Endothelial cell of umbilical vein (primary cell): ENCODE results near the gene MDFI. TPM values are rescaled to one million over a fixed set of nuclear protein-coding genes. Genes with fewer than 3 reads are reported as not detected.

Source experiments
- BruUV-seq: library from RNA; stranded (reverse); fragments of 400-500 nt; replicated peaks from 2 replicates; lab custom pipeline; 2021; lab: Mats Ljungman, UMichigan
- CTCF ChIA-PET: fragments of 300-600, 350-600 bp; sonication (Branson Sonifier 250); formaldehyde crosslinking; loops from one replicate; lab custom pipeline; 2021; ENCODE audit warnings: antibody characterized with exemption, inconsistent platforms; lab: Charles Lee
- POLR2A ChIA-PET: fragments of 300-600, 350-600 bp; sonication (Branson Sonifier 250); formaldehyde crosslinking; loops from one replicate; lab custom pipeline; 2021; ENCODE audit warnings: antibody characterized with exemption, inconsistent platforms; lab: Charles Lee
- DNase-seq: peaks from one replicate; pipeline ENCODE4 v3.0.0-alpha.2; 2011; ENCODE audit warnings: low read depth, low spot score
- FAIRE-seq: peaks from 2 replicates; lab custom pipeline; 2011; peaks lifted over from hg19 to GRCh38; lab: Jason Lieb, UNC
- H2AFZ ChIP-seq: 2 replicates; pipeline ENCODE4 v1.6.0; 2012; ENCODE audit warnings: low read depth, low read length, control low read depth, inconsistent platforms
- H3K27ac ChIP-seq: 2 replicates; pipeline ENCODE4 v1.5.1; 2011; ENCODE audit warnings: low read depth, mild to moderate bottlenecking, control low read depth, low read length, moderate library complexity; ENCODE audit not compliant: insufficient read depth
- H3K27me3 ChIP-seq, 2 experiments: 2 replicates each; pipeline versions ENCODE4 v1.6.0 to v1.6.1; 2011; ENCODE audit warnings: low read length in 2 of 2, mixed read lengths in 1 of 2; ENCODE audit not compliant: control insufficient read depth in 2 of 2, insufficient read depth in 2 of 2
- H3K36me3 ChIP-seq, 2 experiments: 2 replicates in 1 of 2; 3 replicates in 1 of 2; pipeline ENCODE4 v1.5.1; 2011; ENCODE audit warnings: low read length in 2 of 2, mild to moderate bottlenecking in 1 of 2, moderate library complexity in 1 of 2; ENCODE audit not compliant: control insufficient read depth in 2 of 2, insufficient read depth in 2 of 2; ENCODE audit errors: extremely low read depth in 1 of 2
- H3K4me1 ChIP-seq: 3 replicates; pipeline ENCODE4 v1.5.1; 2011; ENCODE audit warnings: mild to moderate bottlenecking, low read length; ENCODE audit not compliant: control insufficient read depth, insufficient read depth; ENCODE audit errors: extremely low read depth
- H3K4me2 ChIP-seq: 2 replicates; pipeline ENCODE4 v1.6.1; 2011; ENCODE audit warnings: low read length, control low read depth, mixed read lengths; ENCODE audit not compliant: insufficient read depth
- H3K4me3 ChIP-seq, 3 experiments: fragments of 200-600 bp in 1 of 3; sonication (generic), shearing (Covaris generic) in 1 of 3; replicated peaks in 1 of 3; 2 replicates each; pipeline ENCODE4 v1.5.1; 2011 to 2016; ENCODE audit warnings: control low read depth in 3 of 3, low read length in 3 of 3, mild to moderate bottlenecking in 2 of 3, inconsistent platforms in 1 of 3, low read depth in 1 of 3, moderate library complexity in 1 of 3; ENCODE audit not compliant: insufficient read depth in 1 of 3
- H3K79me2 ChIP-seq: 2 replicates; pipeline ENCODE4 v1.6.0; 2012; ENCODE audit warnings: low read length, inconsistent platforms; ENCODE audit not compliant: control insufficient read depth, insufficient read depth
- H3K9ac ChIP-seq: replicated peaks from 2 replicates; pipeline ENCODE3; 2011; ENCODE audit warnings: low read length, control low read depth; ENCODE audit not compliant: insufficient read depth; ENCODE audit errors: extremely low read depth
- H3K9me1 ChIP-seq: replicated peaks from 3 replicates; pipeline ENCODE4 v1.6.0; 2011; ENCODE audit warnings: mild to moderate bottlenecking, low read length; ENCODE audit not compliant: control insufficient read depth, insufficient read depth; ENCODE audit errors: extremely low read depth
- H3K9me3 ChIP-seq: replicated peaks from 2 replicates; pipeline ENCODE4 v1.5.1; 2012; ENCODE audit warnings: low read length, inconsistent platforms; ENCODE audit not compliant: control insufficient read depth, insufficient read depth
- H4K20me1 ChIP-seq: replicated peaks from 2 replicates; pipeline ENCODE3; 2011; ENCODE audit warnings: mild to moderate bottlenecking, low read length; ENCODE audit not compliant: control insufficient read depth, insufficient read depth; ENCODE audit errors: extremely low read depth
- EZH2 ChIP-seq: IDR thresholded peaks from 2 replicates; pipeline ENCODE4 v1.6.1; 2012; ENCODE audit warnings: borderline replicate concordance, low read depth, mild to moderate bottlenecking, moderate library complexity, low read length, inconsistent platforms; ENCODE audit not compliant: severe bottlenecking
- FOS ChIP-seq: IDR thresholded peaks from 2 replicates; pipeline ENCODE4 v1.6.1; 2011; ENCODE audit warnings: mild to moderate bottlenecking, low read length, moderate library complexity, borderline replicate concordance; ENCODE audit not compliant: insufficient read depth
- GATA2 ChIP-seq: IDR thresholded peaks from 2 replicates; pipeline ENCODE4 v1.7.0; 2011; ENCODE audit warnings: low read depth, mild to moderate bottlenecking, moderate library complexity, mixed read lengths, low read length; ENCODE audit not compliant: insufficient read length, insufficient read depth
- POLR2AphosphoS5 ChIP-seq: IDR thresholded peaks from 2 replicates; pipeline ENCODE4 v1.6.1; 2012; ENCODE audit warnings: low read depth, mild to moderate bottlenecking, control low read depth, low read length, moderate library complexity; ENCODE audit not compliant: insufficient read depth
- dilution Hi-C: fragments of 300-500 bp; cut with MboI; formaldehyde crosslinking; loops from one replicate; pipeline ENCODE4 v1.15.0; 2019; ENCODE audit warnings: low sequenced_read_pairs; ENCODE audit not compliant: extremely low pct_ligation_motif_present
- intact Hi-C: fragments of 100-400 bp; cut with micrococcal nuclease; formaldehyde crosslinking; loops from one replicate; pipeline ENCODE4 v1.10.0; 2022
- polyA plus RNA-seq, 4 experiments: library from polyadenylated mRNA; depleted of rRNA in 3 of 4; stranded (reverse) in 3 of 4; unstranded in 1 of 4; fragments of >200 nt; gene quantifications; 2 replicates each; pipeline versions ENCODE4 v1.2.1 to v1.2.3, GENCODE V29; 2011 to 2012; ENCODE audit warnings: missing spikeins in 1 of 4
- total RNA-seq: library from RNA; stranded (reverse); gene quantifications from 2 replicates; pipeline ENCODE4 v1.2.3, GENCODE V29; 2021
- TF ChIP-seq, protein P1 (sequence below): IDR thresholded peaks from 2 replicates; pipeline ENCODE4 v1.6.1; 2011; ENCODE audit not compliant: insufficient read depth, insufficient read length

MDFI gene
- total and polyA plus RNA-seq, 2 donors (not counting 3 experiments of a cell fraction or from before 2014, with no cell fraction given): 32.4 to 74.1 TPM

DNA sequence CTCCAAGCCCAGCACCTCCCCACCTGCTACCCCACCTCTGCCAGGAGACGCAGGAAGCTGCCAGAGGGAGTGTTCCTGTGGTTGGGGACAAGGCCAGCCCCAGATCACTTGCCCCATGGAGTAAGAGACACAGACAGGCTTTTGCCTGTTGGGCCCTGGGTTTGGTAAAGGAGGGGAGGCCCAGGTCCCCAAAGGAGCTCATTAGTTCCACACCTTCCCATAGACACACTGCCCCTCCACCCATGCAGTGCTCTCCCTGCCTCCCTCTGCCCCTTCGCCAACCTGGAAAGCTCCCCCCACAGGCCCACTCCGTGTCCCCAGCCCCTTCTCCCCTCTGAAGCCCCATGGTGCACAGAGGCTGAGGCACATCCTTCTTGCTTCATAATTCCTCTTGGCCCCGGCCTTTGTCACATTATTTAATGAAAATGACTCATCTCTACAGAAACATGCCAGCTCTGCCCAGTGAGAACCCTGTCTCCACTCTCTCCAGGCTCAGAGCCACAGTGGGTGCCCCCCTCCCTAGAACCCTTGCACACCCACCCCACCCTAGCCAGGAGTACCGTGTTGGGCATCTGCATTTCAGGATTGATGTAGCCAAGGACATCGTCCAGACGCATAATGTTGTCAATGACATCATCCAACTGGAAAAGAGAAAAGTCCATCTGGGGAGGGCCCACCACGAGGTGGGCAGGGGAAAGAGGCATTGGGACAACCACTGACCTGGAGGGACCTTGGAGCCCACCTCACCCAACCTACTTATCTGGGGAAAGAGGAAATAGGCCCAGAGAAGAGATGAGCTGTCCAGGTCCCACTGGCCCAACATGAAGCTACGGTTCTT, 51.1 kb downstream of the MDFI start:
- no peaks in the 10 kb centered on the region for H3K9me1 ChIP-seq
- no TSS peak for BruUV-seq
- dilution Hi-C loops (no loop called here), intact Hi-C loops (no loop called here)
- no peak overlapping the region for H3K4me3 ChIP-seq
- no peaks in the 10 kb centered on the region for H3K4me1 ChIP-seq
- no peak overlapping the region for H3K27ac ChIP-seq
- H3K79me2 ChIP-seq: no peaks in the 10 kb centered on the region
- ChIA-PET CTCF (interaction anchor here (0.6 to 2.7 kb wide), 3 partner anchors 23 to 97 kb away, joined by 4 to 16 read pairs (median 5); no protein-coding TSS in a partner anchor), POLR2A (no interaction called here)
- H3K4me2 ChIP-seq: no peak overlapping the region
- H3K27me3 ChIP-seq: no peaks in the 10 kb centered on the region
- H2AFZ ChIP-seq: no peak overlapping the region
- no peaks in the 10 kb centered on the region for H4K20me1 ChIP-seq
- peak; percentile 22 for TF ChIP-seq FOS
- TF ChIP-seq, protein P1, sequence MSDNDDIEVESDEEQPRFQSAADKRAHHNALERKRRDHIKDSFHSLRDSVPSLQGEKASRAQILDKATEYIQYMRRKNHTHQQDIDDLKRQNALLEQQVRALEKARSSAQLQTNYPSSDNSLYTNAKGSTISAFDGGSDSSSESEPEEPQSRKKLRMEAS: no peak
- no peak for FAIRE-seq
- H3K9me3 ChIP-seq: no peaks in the 10 kb centered on the region
- no peak overlapping the region for H3K9ac ChIP-seq
- no peak for DNase-seq
- H3K36me3 ChIP-seq: no peaks in the 10 kb centered on the region

DNA sequence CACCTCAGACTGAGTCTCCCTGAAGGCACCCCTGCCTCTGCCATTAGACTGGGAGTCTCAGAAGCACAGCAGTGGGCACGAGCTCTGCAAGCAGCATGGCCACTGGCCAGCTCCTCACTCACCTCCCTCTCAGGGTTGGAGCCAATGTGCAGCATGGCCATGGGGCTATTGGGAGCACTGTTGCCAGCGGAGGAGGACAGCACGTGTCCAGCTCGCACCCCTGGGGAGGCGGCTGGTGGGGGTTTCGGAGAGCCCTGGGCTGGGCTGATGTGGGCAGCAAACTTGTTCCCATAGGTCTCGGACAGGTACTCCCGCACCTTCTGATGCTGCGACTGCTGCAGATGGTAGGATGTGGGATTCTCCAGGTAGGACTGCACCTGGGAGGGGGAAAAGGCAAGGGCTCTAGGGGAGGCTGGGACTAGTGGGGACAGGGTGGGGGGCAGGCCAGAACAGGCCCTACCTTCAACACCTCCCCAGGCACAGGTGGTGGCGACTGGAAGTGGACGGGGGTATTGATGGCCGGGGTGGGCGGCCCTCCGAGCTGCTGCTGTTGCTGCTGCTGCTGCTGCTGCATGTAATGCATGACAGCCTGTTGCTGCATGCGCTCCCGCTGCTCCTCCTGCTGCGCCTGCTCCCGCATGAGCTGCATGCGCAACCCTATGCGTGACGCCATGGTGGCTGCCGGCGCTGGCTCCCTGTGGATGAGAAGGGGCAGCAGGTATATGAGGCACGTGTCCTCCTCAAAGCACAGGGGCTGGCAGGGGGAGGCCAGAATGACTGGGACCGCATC, 52.5 kb downstream of the MDFI start:
- dilution Hi-C loops: no loop called here
- no peak overlapping the region for H2AFZ ChIP-seq
- intact Hi-C loops: no loop called here
- POLR2A ChIA-PET: no interaction called here
- FAIRE-seq (no peak), DNase-seq (no peak)
- no peaks in the 10 kb centered on the region for H3K9me1 ChIP-seq
- no TSS peak for BruUV-seq
- no peaks in the 10 kb centered on the region for H3K4me1 ChIP-seq
- no peaks in the 10 kb centered on the region for H4K20me1 ChIP-seq
- CTCF ChIA-PET: no interaction called here
- no peak overlapping the region for H3K4me3 ChIP-seq
- H3K9ac ChIP-seq: no peak overlapping the region
- no peak overlapping the region for H3K27ac ChIP-seq
- peaks cover 0 to 2% of the 10 kb centered on the region in 2 experiments for H3K27me3 ChIP-seq
- H3K36me3 ChIP-seq: no peaks in the 10 kb centered on the region
- H3K9me3 ChIP-seq: no peaks in the 10 kb centered on the region
- no peak overlapping the region for H3K4me2 ChIP-seq
- H3K79me2 ChIP-seq: no peaks in the 10 kb centered on the region
- no peak for TF ChIP-seq POLR2AphosphoS5
- TF ChIP-seq FOS: no peak
- no peak for TF ChIP-seq GATA2
- TF ChIP-seq EZH2: no peak
